ENCODE results near the gene GATD1. TPM values are rescaled to one million over a fixed set of nuclear protein-coding genes. Genes with fewer than 3 reads are reported as not detected.

GATD1 gene
- total and polyA plus RNA-seq, 9 of the 15 experiments (the other 6 are each of a cell fraction or from before 2014, with no cell fraction given), result 2.8 to 144 (median 36.9) TPM

DNA sequence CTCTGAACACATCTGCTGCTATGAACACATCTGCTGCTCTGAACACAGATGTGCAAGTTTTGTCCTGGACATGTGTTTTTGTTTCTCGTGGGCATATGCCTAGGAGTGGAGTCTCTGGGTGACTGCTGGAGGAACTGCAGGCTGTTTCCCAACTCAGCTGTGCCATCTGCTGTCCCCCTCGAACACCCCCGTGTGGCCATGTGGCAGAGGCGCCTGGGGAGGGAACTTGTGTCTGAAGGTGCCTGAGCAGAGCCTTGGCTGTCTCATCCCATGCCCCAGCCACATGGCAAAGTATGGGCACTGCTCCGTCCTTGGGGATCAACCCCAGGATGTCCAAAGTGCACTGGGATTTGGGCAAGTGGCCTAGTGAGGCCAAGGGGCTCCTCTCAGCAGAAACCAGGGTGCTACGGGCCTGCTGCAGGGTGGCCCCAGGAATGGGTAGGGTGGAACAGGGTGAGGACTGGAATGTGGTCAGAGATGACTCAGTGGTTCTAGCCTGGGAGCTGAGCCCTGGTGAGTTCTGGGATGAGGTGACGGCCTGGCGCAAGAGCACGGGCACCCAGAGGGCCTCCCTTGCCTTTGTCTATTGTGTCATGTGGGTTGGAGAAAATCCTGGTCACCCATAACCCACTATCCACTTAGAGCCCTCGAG is 14.7 kb downstream of the GATD1 start (continued):
- TF ChIP-seq RBFOX2 (IDR thresholded peaks at IDR 0.05; ENCODE audit: low read depth, low read length) (peak; percentile 45), ARNT (IDR thresholded peaks at IDR 0.05) (no peak), HIVEP1 (CRISPR knock-in tag; IDR thresholded peaks at IDR 0.05) (no peak), ZSCAN32 (CRISPR knock-in tag; IDR thresholded peaks at IDR 0.05) (no peak), POLR2A (conservative IDR thresholded peaks at IDR 0.05) (peak; percentile 24), HCFC1 (IDR thresholded peaks at IDR 0.05; ENCODE audit: low read depth, low read length) (no peak), ESRRA (IDR thresholded peaks at IDR 0.05; ENCODE audit: borderline replicate concordance, low read depth) (no peak), SP2 (IDR thresholded peaks at IDR 0.05; ENCODE audit: extremely low read depth, low read depth, low read length, poor library complexity, severe bottlenecking) (no peak), ZNF175 (CRISPR knock-in tag; IDR thresholded peaks at IDR 0.05; ENCODE audit: low read depth) (no peak), MECOM (CRISPR knock-in tag; IDR thresholded peaks at IDR 0.05) (no peak), TEAD1 (CRISPR knock-in tag; IDR thresholded peaks at IDR 0.05) (no peak), BHLHE40 (IDR thresholded peaks at IDR 0.05; ENCODE audit: low read length) (no peak), ZNF79 (CRISPR knock-in tag; IDR thresholded peaks at IDR 0.05; ENCODE audit: low read depth) (no peak), STAT6 (CRISPR knock-in tag; IDR thresholded peaks at IDR 0.05) (no peak), ZNF253 (CRISPR knock-in tag; conservative IDR thresholded peaks at IDR 0.05) (no peak), FOXK1 (CRISPR knock-in tag; IDR thresholded peaks at IDR 0.05; ENCODE audit: borderline replicate concordance) (peak; percentile 55; the same call in 1 of the 2 replicates), POLR2B (IDR thresholded peaks at IDR 0.05; ENCODE audit: low read depth, partially characterized antibody) (peak; percentile 43), AFF4 (CRISPR knock-in tag; IDR thresholded peaks at IDR 0.05) (0 out of 2 replicates have a peak, but pooled peaks have one; percentile 21)
- TF ChIP-seq, protein P1, sequence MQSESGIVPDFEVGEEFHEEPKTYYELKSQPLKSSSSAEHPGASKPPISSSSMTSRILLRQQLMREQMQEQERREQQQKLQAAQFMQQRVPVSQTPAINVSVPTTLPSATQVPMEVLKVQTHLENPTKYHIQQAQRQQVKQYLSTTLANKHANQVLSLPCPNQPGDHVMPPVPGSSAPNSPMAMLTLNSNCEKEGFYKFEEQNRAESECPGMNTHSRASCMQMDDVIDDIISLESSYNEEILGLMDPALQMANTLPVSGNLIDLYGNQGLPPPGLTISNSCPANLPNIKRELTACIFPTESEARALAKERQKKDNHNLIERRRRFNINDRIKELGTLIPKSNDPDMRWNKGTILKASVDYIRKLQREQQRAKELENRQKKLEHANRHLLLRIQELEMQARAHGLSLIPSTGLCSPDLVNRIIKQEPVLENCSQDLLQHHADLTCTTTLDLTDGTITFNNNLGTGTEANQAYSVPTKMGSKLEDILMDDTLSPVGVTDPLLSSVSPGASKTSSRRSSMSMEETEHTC (IDR thresholded peaks at IDR 0.05), result no peak
- TF ChIP-seq, protein P2, sequence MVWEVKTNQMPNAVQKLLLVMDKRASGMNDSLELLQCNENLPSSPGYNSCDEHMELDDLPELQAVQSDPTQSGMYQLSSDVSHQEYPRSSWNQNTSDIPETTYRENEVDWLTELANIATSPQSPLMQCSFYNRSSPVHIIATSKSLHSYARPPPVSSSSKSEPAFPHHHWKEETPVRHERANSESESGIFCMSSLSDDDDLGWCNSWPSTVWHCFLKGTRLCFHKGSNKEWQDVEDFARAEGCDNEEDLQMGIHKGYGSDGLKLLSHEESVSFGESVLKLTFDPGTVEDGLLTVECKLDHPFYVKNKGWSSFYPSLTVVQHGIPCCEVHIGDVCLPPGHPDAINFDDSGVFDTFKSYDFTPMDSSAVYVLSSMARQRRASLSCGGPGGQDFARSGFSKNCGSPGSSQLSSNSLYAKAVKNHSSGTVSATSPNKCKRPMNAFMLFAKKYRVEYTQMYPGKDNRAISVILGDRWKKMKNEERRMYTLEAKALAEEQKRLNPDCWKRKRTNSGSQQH (CRISPR knock-in tag; IDR thresholded peaks at IDR 0.05), result 0 out of 2 replicates have a peak, but pooled peaks have one; percentile 46

All from K562 (cell line).